ENCODE data around the gene ERMP1. TPM values are rescaled to one million over a fixed set of nuclear protein-coding genes. Genes with fewer than 3 reads are reported as not detected.
A peak's percentile ranks its signal among the peaks of the same experiment; 100 is the strongest.

Gene ERMP1
- total RNA-seq, 1 experiment from 2014 or later: 34.7 TPM

GRCh38 chr9:5832071-5832537, 813 bp downstream of the ERMP1 start:
- H3K4me1 ChIP-seq: peaks cover 7% of the 10 kb centered on the region
- H3K4me3 Mint-ChIP-seq (ENCODE audit: unreplicated experiment): peak overlapping the region; percentile 77
- H3K9me3 ChIP-seq: no peaks in the 10 kb centered on the region
- H3K27me3 Mint-ChIP-seq (ENCODE audit: insufficient read depth, unreplicated experiment): no peaks in the 10 kb centered on the region
- H3K36me3 ChIP-seq (ENCODE audit: control insufficient read depth, insufficient read depth, low read length): no peaks in the 10 kb centered on the region
- intact Hi-C loops (cut with micrococcal nuclease; ENCODE audit: unreplicated experiment): loop anchor here (2.0 kb wide), 1 partner anchor 13 kb away; no protein-coding TSS in a partner anchor
- H3K4me1 Mint-ChIP-seq (ENCODE audit: low read depth, unreplicated experiment): peaks cover 23% of the 10 kb centered on the region
- H3K4me3 ChIP-seq (ENCODE audit: low read depth, low read length): peak overlapping the region; percentile 74
- no peaks in the 10 kb centered on the region for H3K27me3 ChIP-seq (replicated peaks; ENCODE audit: control insufficient read depth, insufficient read depth, low read length)
- DNase-seq: no peak
- peak overlapping the region; percentile 91 for H3K27ac Mint-ChIP-seq (ENCODE audit: unreplicated experiment)
- ChIA-PET CTCF (interaction anchor here (1.0 to 1.4 kb wide), 4 partner anchors 10 to 56 kb away, joined by 3 to 10 read pairs (median 4); no protein-coding TSS in a partner anchor), POLR2A (interaction anchor here (0.6 to 0.7 kb wide), 3 partner anchors 64 to 183 kb away, joined by 3 to 5 read pairs (median 5); partner anchors contain the start of gene RANBP6)
- no peak for TF ChIP-seq CTCF (IDR thresholded peaks at IDR 0.05; ENCODE audit: insufficient read depth in 1 of 2, low read depth in 1 of 2, low read length in 1 of 2, severe bottlenecking in 1 of 2, unreplicated experiment in 1 of 2)
- BruUV-seq (replicated peaks): no TSS peak
- no peaks in the 10 kb centered on the region for H3K9me3 Mint-ChIP-seq (ENCODE audit: unreplicated experiment)
- H3K36me3 Mint-ChIP-seq (ENCODE audit: insufficient read depth, unreplicated experiment): peaks cover 15% of the 10 kb centered on the region

- Mint-ChIP-seq H3K9me3 (ENCODE audit: unreplicated experiment) (no peaks in the 10 kb centered on the region), H3K27me3 (ENCODE audit: insufficient read depth, unreplicated experiment) (no peaks in the 10 kb centered on the region), H3K36me3 (ENCODE audit: insufficient read depth, unreplicated experiment) (peaks cover 14% of the 10 kb centered on the region), H3K27ac (ENCODE audit: unreplicated experiment) (no peak overlapping the region), H3K4me3 (ENCODE audit: unreplicated experiment) (no peak overlapping the region), H3K4me1 (ENCODE audit: low read depth, unreplicated experiment) (peaks cover 8% of the 10 kb centered on the region)
- TF ChIP-seq CTCF (IDR thresholded peaks at IDR 0.05; ENCODE audit: insufficient read depth in 1 of 2, low read depth in 1 of 2, low read length in 1 of 2, severe bottlenecking in 1 of 2, unreplicated experiment in 1 of 2): no peak
- POLR2A ChIA-PET: no interaction called here
- Histone ChIP-seq H3K27me3 (replicated peaks; ENCODE audit: control insufficient read depth, insufficient read depth, low read length) (no peaks in the 10 kb centered on the region), H3K4me3 (ENCODE audit: low read depth, low read length) (no peak overlapping the region), H3K36me3 (ENCODE audit: control insufficient read depth, insufficient read depth, low read length) (no peaks in the 10 kb centered on the region; the same call in 1 of the 2 replicates), H3K9me3 (no peaks in the 10 kb centered on the region), H3K4me1 (no peaks in the 10 kb centered on the region)
- no TSS peak for BruUV-seq (replicated peaks)
- CTCF ChIA-PET: no interaction called here
- intact Hi-C loops (cut with micrococcal nuclease; ENCODE audit: unreplicated experiment): no loop called here
- no peak for DNase-seq
These were observed 6.9 kb downstream of the ERMP1 start for GRCh38 chr9:5825895-5826622.

GRCh38 chr9:5825223-5825622, 7.7 kb downstream of the ERMP1 start:
- DNase-seq: no peak
- no peak for TF ChIP-seq CTCF (IDR thresholded peaks at IDR 0.05; ENCODE audit: insufficient read depth in 1 of 2, low read depth in 1 of 2, low read length in 1 of 2, severe bottlenecking in 1 of 2, unreplicated experiment in 1 of 2)
- Histone ChIP-seq H3K36me3 (ENCODE audit: control insufficient read depth, insufficient read depth, low read length) (no peaks in the 10 kb centered on the region; the same call in 1 of the 2 replicates), H3K27me3 (replicated peaks; ENCODE audit: control insufficient read depth, insufficient read depth, low read length) (no peaks in the 10 kb centered on the region), H3K9me3 (no peaks in the 10 kb centered on the region), H3K4me3 (ENCODE audit: low read depth, low read length) (no peak overlapping the region), H3K4me1 (no peaks in the 10 kb centered on the region)
- ChIA-PET CTCF (no interaction called here), POLR2A (no interaction called here)
- no peaks in the 10 kb centered on the region for H3K9me3 Mint-ChIP-seq (ENCODE audit: unreplicated experiment)
- no peaks in the 10 kb centered on the region for H3K27me3 Mint-ChIP-seq (ENCODE audit: insufficient read depth, unreplicated experiment)
- intact Hi-C loops (cut with micrococcal nuclease; ENCODE audit: unreplicated experiment): no loop called here
- no TSS peak for BruUV-seq (replicated peaks)
- no peak overlapping the region for H3K4me3 Mint-ChIP-seq (ENCODE audit: unreplicated experiment)
- H3K36me3 Mint-ChIP-seq (ENCODE audit: insufficient read depth, unreplicated experiment): peaks cover 14% of the 10 kb centered on the region
- peaks cover 6% of the 10 kb centered on the region for H3K4me1 Mint-ChIP-seq (ENCODE audit: low read depth, unreplicated experiment)
- no peak overlapping the region for H3K27ac Mint-ChIP-seq (ENCODE audit: unreplicated experiment)

All from Caco-2 (cell line).